IgD-negative memory B cell (primary cell): ENCODE data around the gene RXFP2. TPM values are rescaled to one million over a fixed set of nuclear protein-coding genes. Genes with fewer than 3 reads are reported as not detected.

Experiments
- H3K27ac Mint-ChIP-seq, 3 donors: one replicate each; pipeline ENCODE4 v1.8.0; 2020 to 2022; ENCODE audit warnings: mild to moderate bottlenecking in 3 of 3, mixed read lengths in 3 of 3, moderate library complexity in 1 of 3
- H3K27me3 Mint-ChIP-seq: one replicate; pipeline ENCODE4 v1.8.0; 2021; ENCODE audit warnings: mixed read lengths
- H3K36me3 Mint-ChIP-seq: one replicate; pipeline ENCODE4 v1.8.0; 2020; ENCODE audit warnings: mild to moderate bottlenecking, mixed read lengths
- H3K4me1 Mint-ChIP-seq, 3 donors: one replicate each; pipeline ENCODE4 v1.8.0; 2020 to 2022; ENCODE audit warnings: mixed read lengths in 3 of 3, mild to moderate bottlenecking in 1 of 3
- H3K4me3 Mint-ChIP-seq, 4 donors: one replicate each; pipeline ENCODE4 v1.8.0; 2020 to 2022; ENCODE audit warnings: mild to moderate bottlenecking in 4 of 4, mixed read lengths in 4 of 4, moderate library complexity in 3 of 4
- H3K9me3 Mint-ChIP-seq, 3 donors: one replicate each; pipeline ENCODE4 v1.8.0; 2020 to 2021; ENCODE audit warnings: mixed read lengths in 3 of 3, mild to moderate bottlenecking in 1 of 3
- polyA plus RNA-seq: library from polyadenylated mRNA; unstranded; fragments of 300-500 nt; fragmentation: Illumina TruSeq; gene quantifications from one replicate; pipeline ENCODE4 v1.2.3, GENCODE V29; 2021

The RXFP2 gene
- polyA plus RNA-seq, 1 donor from 2014 or later: not detected

GRCh38 chr13:31781064-31781463, 41.7 kb downstream of the RXFP2 start:
- Mint-ChIP-seq H3K4me3 (no peak overlapping the region), H3K36me3 (no peaks in the 10 kb centered on the region), H3K27ac (no peak overlapping the region), H3K9me3 (peaks cover 0 to 1% (median 0%) of the 10 kb centered on the region in 3 donors), H3K27me3 (peaks cover 7% of the 10 kb centered on the region), H3K4me1 (no peaks in the 10 kb centered on the region)

DNA sequence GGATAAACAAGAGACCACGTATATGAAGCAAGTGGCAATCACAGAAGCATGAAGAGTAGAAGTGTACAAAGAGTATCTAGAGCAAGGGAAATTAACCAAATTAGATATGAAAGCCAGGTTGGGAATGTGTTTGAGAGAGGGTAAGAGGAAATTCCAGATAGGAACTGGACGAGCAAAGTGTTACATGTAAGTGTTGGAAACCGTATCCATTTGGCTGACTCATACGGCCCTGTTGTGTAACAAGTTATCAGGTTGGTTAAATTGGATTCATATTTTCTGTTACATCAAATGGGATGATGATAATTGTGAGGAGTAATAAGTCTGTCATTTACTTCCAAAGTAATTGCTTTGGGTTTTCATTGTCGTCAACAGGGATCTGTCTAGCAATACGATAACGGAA, 46.7 kb downstream of the RXFP2 start:
- Mint-ChIP-seq H3K36me3 (peaks cover 1% of the 10 kb centered on the region), H3K4me3 (no peak overlapping the region), H3K27me3 (peaks cover 2% of the 10 kb centered on the region), H3K9me3 (peaks cover 0 to 1% (median 0%) of the 10 kb centered on the region in 3 donors), H3K27ac (no peak overlapping the region), H3K4me1 (no peaks in the 10 kb centered on the region)

DNA sequence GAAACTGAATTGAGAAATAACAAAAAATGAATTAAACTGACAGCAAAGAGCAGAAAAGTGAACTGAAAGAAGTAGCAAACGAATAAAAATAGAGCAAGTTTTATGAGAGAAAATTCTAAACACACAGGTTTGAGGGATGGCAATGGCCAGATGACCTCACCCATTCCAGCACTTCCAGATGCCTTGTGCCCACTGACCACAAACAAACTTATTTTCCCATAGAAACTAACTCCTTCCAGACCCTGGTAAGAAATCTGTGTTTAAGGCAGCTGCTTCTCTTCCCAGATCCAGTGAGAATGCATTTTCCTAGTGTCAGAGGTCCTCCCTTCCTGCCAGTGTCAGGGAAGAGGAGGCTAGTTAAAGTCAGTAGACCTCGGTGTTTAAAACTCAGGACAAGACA, 51.7 kb downstream of the RXFP2 start:
- H3K36me3 Mint-ChIP-seq: peaks cover 1% of the 10 kb centered on the region
- no peaks in the 10 kb centered on the region for H3K27me3 Mint-ChIP-seq
- no peak overlapping the region for H3K4me3 Mint-ChIP-seq
- H3K27ac Mint-ChIP-seq: no peak overlapping the region
- H3K4me1 Mint-ChIP-seq: no peaks in the 10 kb centered on the region
- H3K9me3 Mint-ChIP-seq: peaks cover 0 to 2% (median 0%) of the 10 kb centered on the region in 3 donors

DNA sequence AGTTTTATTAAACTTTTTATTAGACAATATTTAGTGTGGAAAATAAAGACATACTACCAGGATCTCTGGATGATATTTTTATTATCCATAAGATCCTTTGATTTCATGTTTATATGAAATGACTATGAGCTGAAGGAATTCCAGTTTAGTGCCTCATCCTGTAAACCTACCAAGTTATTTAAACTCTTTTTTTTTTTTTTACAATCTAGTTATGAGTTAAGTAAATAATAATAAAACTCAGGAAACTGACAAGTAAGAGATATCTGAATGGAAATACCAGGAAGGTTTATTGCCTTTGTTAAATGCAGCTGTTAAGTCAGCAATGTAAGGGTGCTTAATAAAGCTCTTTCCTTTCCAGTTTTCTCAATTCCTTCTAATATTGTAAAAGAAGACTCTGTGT, 53.9 kb downstream of the RXFP2 start:
- Mint-ChIP-seq H3K9me3 (peaks cover 0 to 2% (median 0%) of the 10 kb centered on the region in 3 donors), H3K36me3 (peaks cover 1% of the 10 kb centered on the region), H3K4me3 (no peak overlapping the region), H3K27me3 (no peaks in the 10 kb centered on the region), H3K27ac (no peak overlapping the region), H3K4me1 (no peaks in the 10 kb centered on the region)

DNA sequence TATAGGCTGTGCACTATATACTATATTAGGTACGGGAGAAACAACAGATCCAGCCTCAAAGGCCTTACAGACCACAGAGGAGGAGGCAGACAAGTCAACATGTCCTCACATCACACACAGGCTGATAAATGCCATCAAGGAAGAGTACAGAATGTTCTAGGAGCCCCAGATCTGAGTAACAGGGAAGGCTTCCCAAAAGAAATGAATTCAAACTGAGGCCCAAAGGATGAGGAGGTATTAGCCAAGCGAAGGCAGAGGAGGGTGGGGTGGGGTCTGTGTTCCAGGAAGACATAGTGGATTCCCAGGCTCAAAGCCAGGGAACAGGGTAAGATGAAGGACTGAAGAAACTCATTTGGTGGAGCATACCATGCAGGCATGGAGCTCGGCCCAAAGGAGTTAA, 55.1 kb downstream of the RXFP2 start:
- H3K36me3 Mint-ChIP-seq: peaks cover 1% of the 10 kb centered on the region
- H3K9me3 Mint-ChIP-seq: peaks cover 0 to 4% (median 0%) of the 10 kb centered on the region in 3 donors
- H3K27ac Mint-ChIP-seq: no peak overlapping the region
- peaks cover 2% of the 10 kb centered on the region for H3K27me3 Mint-ChIP-seq
- H3K4me1 Mint-ChIP-seq: no peaks in the 10 kb centered on the region
- H3K4me3 Mint-ChIP-seq: peak overlapping the region in 1 of 4 donors; percentile 29

DNA sequence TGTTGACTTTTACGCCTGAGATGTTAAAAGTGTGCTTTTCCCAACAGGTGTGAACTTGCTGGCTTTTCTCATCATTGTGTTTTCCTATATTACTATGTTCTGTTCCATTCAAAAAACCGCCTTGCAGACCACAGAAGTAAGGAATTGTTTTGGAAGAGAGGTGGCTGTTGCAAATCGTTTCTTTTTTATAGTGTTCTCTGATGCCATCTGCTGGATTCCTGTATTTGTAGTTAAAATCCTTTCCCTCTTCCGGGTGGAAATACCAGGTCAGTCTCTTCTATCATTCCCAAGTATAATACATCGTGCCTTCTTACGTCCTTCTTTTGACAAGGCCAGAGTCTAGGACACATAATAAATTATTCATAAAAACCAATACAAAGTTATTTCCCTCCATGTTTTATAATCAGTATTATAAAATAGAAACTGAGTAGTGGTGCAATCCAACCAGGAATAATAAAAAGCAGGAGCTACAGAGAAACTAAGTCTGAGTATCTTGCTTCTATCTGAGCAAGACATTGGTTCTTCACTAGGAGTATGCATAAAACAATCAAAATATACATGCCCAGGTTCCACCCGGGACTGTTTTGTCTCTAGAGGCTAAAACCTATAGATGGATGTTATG, 57.9 kb downstream of the RXFP2 start:
- Mint-ChIP-seq H3K4me3 (no peak overlapping the region), H3K27me3 (peaks cover 6% of the 10 kb centered on the region), H3K27ac (no peak overlapping the region), H3K9me3 (peaks cover 0 to 4% (median 0%) of the 10 kb centered on the region in 3 donors), H3K36me3 (no peaks in the 10 kb centered on the region), H3K4me1 (peaks cover 0 to 1% (median 0%) of the 10 kb centered on the region in 3 donors)

GRCh38 chr13:31798189-31798588, 58.9 kb downstream of the RXFP2 start:
- Mint-ChIP-seq H3K27ac (no peak overlapping the region), H3K27me3 (peaks cover 6% of the 10 kb centered on the region), H3K4me1 (peaks cover 0 to 1% (median 0%) of the 10 kb centered on the region in 3 donors), H3K4me3 (no peak overlapping the region), H3K9me3 (peaks cover 0 to 4% (median 0%) of the 10 kb centered on the region in 3 donors), H3K36me3 (no peaks in the 10 kb centered on the region)

GRCh38 chr13:31801088-31801487, 61.8 kb downstream of the RXFP2 start:
- Mint-ChIP-seq H3K4me1 (peaks cover 0 to 1% (median 0%) of the 10 kb centered on the region in 3 donors), H3K36me3 (no peaks in the 10 kb centered on the region), H3K27me3 (peaks cover 6% of the 10 kb centered on the region), H3K4me3 (no peak overlapping the region), H3K9me3 (peaks cover 0 to 3% (median 0%) of the 10 kb centered on the region in 3 donors), H3K27ac (no peak overlapping the region)

DNA sequence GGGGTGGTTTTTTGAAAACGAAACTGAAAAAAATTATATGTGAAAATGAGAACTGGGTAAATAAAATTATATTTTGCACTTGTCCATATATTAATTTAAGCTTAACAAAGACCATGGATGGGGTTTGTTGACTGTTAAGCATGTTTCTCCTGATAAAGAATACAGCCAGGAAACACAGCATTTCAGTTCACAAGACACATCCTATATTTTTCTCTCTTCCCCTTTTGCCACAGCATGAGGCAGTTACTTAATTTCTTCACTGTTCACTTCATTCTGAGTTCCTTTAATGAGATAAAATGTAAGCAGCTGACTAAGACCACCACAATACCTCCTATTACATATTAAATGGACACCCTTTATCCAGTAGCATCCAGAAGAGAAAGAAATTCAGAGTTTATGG, 64.0 kb downstream of the RXFP2 start:
- H3K27ac Mint-ChIP-seq: no peak overlapping the region
- no peak overlapping the region for H3K4me3 Mint-ChIP-seq
- H3K27me3 Mint-ChIP-seq: peaks cover 6% of the 10 kb centered on the region
- H3K4me1 Mint-ChIP-seq: peaks cover 0 to 1% (median 0%) of the 10 kb centered on the region in 3 donors
- peaks cover 0 to 3% (median 0%) of the 10 kb centered on the region in 3 donors for H3K9me3 Mint-ChIP-seq
- H3K36me3 Mint-ChIP-seq: no peaks in the 10 kb centered on the region

- peaks cover 0 to 1% (median 0%) of the 10 kb centered on the region in 3 donors for H3K4me1 Mint-ChIP-seq
- H3K4me3 Mint-ChIP-seq: no peak overlapping the region
- peaks cover 0 to 9% (median 0%) of the 10 kb centered on the region in 3 donors for H3K9me3 Mint-ChIP-seq
- H3K36me3 Mint-ChIP-seq: no peaks in the 10 kb centered on the region
- H3K27ac Mint-ChIP-seq: no peak overlapping the region
- H3K27me3 Mint-ChIP-seq: peaks cover 3% of the 10 kb centered on the region
Measured at GRCh38 chr13:31805841-31806240, 66.5 kb downstream of the RXFP2 start.

- Mint-ChIP-seq H3K27me3 (peaks cover 1% of the 10 kb centered on the region), H3K36me3 (no peaks in the 10 kb centered on the region), H3K4me3 (no peak overlapping the region), H3K27ac (no peak overlapping the region), H3K9me3 (peaks cover 3 to 12% (median 5%) of the 10 kb centered on the region in 3 donors), H3K4me1 (no peaks in the 10 kb centered on the region)
Measured at GRCh38 chr13:31807090-31807541, 67.8 kb downstream of the RXFP2 start.

- peaks cover 10 to 41% (median 20%) of the 10 kb centered on the region in 3 donors for H3K9me3 Mint-ChIP-seq
Measured at GRCh38 chr13:31814536-31814935, 75.2 kb downstream of the RXFP2 start.

GRCh38 chr13:31815361-31816144, 76.2 kb downstream of the RXFP2 start:
- H3K27me3 Mint-ChIP-seq: peaks cover 5% of the 10 kb centered on the region
- H3K36me3 Mint-ChIP-seq: peaks cover 2% of the 10 kb centered on the region
- H3K4me3 Mint-ChIP-seq: no peak overlapping the region
- no peak overlapping the region for H3K27ac Mint-ChIP-seq
- peaks cover 0 to 2% (median 0%) of the 10 kb centered on the region in 3 donors for H3K4me1 Mint-ChIP-seq
- H3K9me3 Mint-ChIP-seq: peaks cover 10 to 33% (median 20%) of the 10 kb centered on the region in 3 donors

More at GRCh38 chr13:31814536-31814935, 75.2 kb downstream of the RXFP2 start:
- peaks cover 2% of the 10 kb centered on the region for H3K36me3 Mint-ChIP-seq
- H3K27ac Mint-ChIP-seq: no peak overlapping the region
- H3K4me1 Mint-ChIP-seq: peaks cover 0 to 2% (median 0%) of the 10 kb centered on the region in 3 donors
- H3K27me3 Mint-ChIP-seq: peaks cover 5% of the 10 kb centered on the region
- H3K4me3 Mint-ChIP-seq: no peak overlapping the region

DNA sequence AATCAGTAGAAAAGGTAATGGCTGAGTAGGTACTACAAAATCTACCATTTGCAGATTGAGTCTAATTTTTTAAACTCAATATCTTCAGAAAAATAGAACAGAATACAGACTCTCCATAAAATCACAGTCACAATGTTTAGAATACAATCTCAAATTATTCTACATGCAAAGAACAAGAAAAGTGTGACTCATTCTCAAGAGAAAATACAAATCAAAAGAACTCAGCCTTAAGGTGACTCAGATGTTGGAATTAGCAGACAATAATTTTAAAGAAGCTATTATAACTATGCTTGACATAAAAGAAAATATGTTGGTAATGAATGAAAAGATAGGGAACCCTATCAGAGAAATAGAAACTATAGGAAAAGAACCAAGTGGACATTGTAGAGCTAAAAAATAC, 78.9 kb downstream of the RXFP2 start:
- H3K4me1 Mint-ChIP-seq: peaks cover 0 to 2% (median 0%) of the 10 kb centered on the region in 3 donors
- H3K27me3 Mint-ChIP-seq: peaks cover 3% of the 10 kb centered on the region
- H3K9me3 Mint-ChIP-seq: peaks cover 8 to 30% (median 15%) of the 10 kb centered on the region in 3 donors
- no peak overlapping the region for H3K4me3 Mint-ChIP-seq
- H3K36me3 Mint-ChIP-seq: peaks cover 2% of the 10 kb centered on the region
- H3K27ac Mint-ChIP-seq: no peak overlapping the region

- H3K4me3 Mint-ChIP-seq: no peak overlapping the region
- no peak overlapping the region for H3K27ac Mint-ChIP-seq
- H3K9me3 Mint-ChIP-seq: no peaks in the 10 kb centered on the region
- H3K4me1 Mint-ChIP-seq: no peaks in the 10 kb centered on the region
- peaks cover 4% of the 10 kb centered on the region for H3K27me3 Mint-ChIP-seq
- H3K36me3 Mint-ChIP-seq: no peaks in the 10 kb centered on the region
Measured at GRCh38 chr13:31824705-31825517, 85.6 kb downstream of the RXFP2 start.
